Esophagus squamous epithelium (tissue), 5 donors: ENCODE results near the gene REEP1. TPM values are rescaled to one million over a fixed set of nuclear protein-coding genes. Genes with fewer than 3 reads are reported as not detected.

Experiments used
- DNase-seq: peaks from one replicate; lab custom pipeline; 2025; lab: John Stamatoyannopoulos, UW
- H3K27ac ChIP-seq, 4 donors: fragments of 200-600 bp; sonication (generic); one replicate each; pipeline ENCODE4 v1.5.1; 2016 to 2019; ENCODE audit warnings: mild to moderate bottlenecking in 1 of 4
- H3K27me3 ChIP-seq, 4 donors: fragments of 200-600 bp; sonication (generic); 1 replicate in 3 of 4; 2 replicates in 1 of 4; pipeline versions ENCODE4 v1.5.1 to v1.6.0; 2017 to 2021; ENCODE audit warnings: antibody characterized with exemption in 1 of 4
- H3K36me3 ChIP-seq, 3 donors: fragments of 200-600 bp; sonication (generic); one replicate each; pipeline ENCODE4 v1.5.1; 2016 to 2019
- H3K4me1 ChIP-seq, 3 donors: fragments of 200-600 bp; sonication (generic); one replicate each; pipeline ENCODE4 v1.5.1; 2017 to 2019
- H3K4me3 ChIP-seq, 4 donors: fragments of 200-600 bp; sonication (generic); 1 replicate in 3 of 4; 2 replicates in 1 of 4; pipeline ENCODE4 v1.5.1; 2016 to 2019; ENCODE audit warnings: mild to moderate bottlenecking in 2 of 4, moderate library complexity in 1 of 4
- H3K9me3 ChIP-seq, 3 donors: fragments of 200-600 bp; sonication (generic); one replicate each; pipeline ENCODE4 v1.5.1; 2016 to 2019
- CTCF ChIP-seq, 6 experiments: fragments of 450-650 bp in 4 of 6; fragments of 200-600 bp in 2 of 6; sonication (generic) in 2 of 6; IDR thresholded peaks; one replicate each; pipeline ENCODE4 v1.5.1; 2016 to 2019; ENCODE audit warnings: antibody characterized with exemption in 6 of 6, mild to moderate bottlenecking in 4 of 6, moderate library complexity in 4 of 6
- POLR2A ChIP-seq, 4 donors: fragments of 450-650 bp; IDR thresholded peaks; one replicate each; pipeline ENCODE4 v1.6.1; 2017; ENCODE audit warnings: antibody characterized with exemption in 4 of 4, mild to moderate bottlenecking in 4 of 4, moderate library complexity in 3 of 4
- WGBS, 2 donors: methylation state at CpG; one replicate each; pipeline ENCODE4 v1.1.5; 2018; 5-methylcytosine and 5-hydroxymethylcytosine counted together
- intact Hi-C: fragments of 100-400 bp; cut with DNase I; formaldehyde crosslinking; loops from one replicate; pipeline ENCODE4 v1.15.0; 2022
- total RNA-seq, 4 donors: library from RNA; depleted of rRNA; stranded (reverse); fragments of >200 nt; gene quantifications; one replicate each; pipeline ENCODE4 v1.1.0, GENCODE V29; 2016
- donor health status: DM: yes; HTN: yes; CAD: no.

REEP1 gene
- total RNA-seq, 4 donors from 2014 or later = 0.83 to 10.3 (median 2.0) TPM

GRCh38 chr2:86225581-86225980, 111.8 kb downstream of the REEP1 start:
- H3K4me3 ChIP-seq = peak overlapping the region in 1 of 4 donors; percentile 23
- H3K27me3 ChIP-seq = no peaks in the 10 kb centered on the region
- intact Hi-C loops = no loop called here
- H3K9me3 ChIP-seq = no peaks in the 10 kb centered on the region
- peak overlapping the region; percentile 62 to 88 (median 88) for H3K27ac ChIP-seq
- DNase-seq = no peak
- H3K4me1 ChIP-seq = peaks cover 8 to 71% (median 36%) of the 10 kb centered on the region in 3 donors
- peak in 1 of 6 experiments; percentile 13 for TF ChIP-seq CTCF (IDR thresholded peaks at IDR 0.05)
- peak in 1 of 4 donors; percentile 28 for TF ChIP-seq POLR2A (IDR thresholded peaks at IDR 0.05)
- 8% methylated on average over 6 of the region's 6 CpGs; no CpG with 5 or more reads in 1 of the 2 donors for WGBS, 2 donors
- H3K36me3 ChIP-seq = no peaks in the 10 kb centered on the region

- Histone ChIP-seq H3K4me1 (peaks cover 8 to 72% (median 36%) of the 10 kb centered on the region in 3 donors), H3K27ac (peak overlapping the region; percentile 62 to 88 (median 88)), H3K4me3 (peak overlapping the region in 1 of 4 donors; percentile 23), H3K9me3 (no peaks in the 10 kb centered on the region), H3K27me3 (no peaks in the 10 kb centered on the region), H3K36me3 (no peaks in the 10 kb centered on the region)
- 64 to 85% methylated on average over 7 to 9 of the region's 9 CpGs for WGBS, 2 donors
- no peak for DNase-seq
- no peak for TF ChIP-seq POLR2A (IDR thresholded peaks at IDR 0.05)
- TF ChIP-seq CTCF (IDR thresholded peaks at IDR 0.05) = no peak
- intact Hi-C loops = loop anchor here (5.0 kb wide), 1 partner anchor 143 kb away; no protein-coding TSS in a partner anchor
These were observed 112.6 kb downstream of the REEP1 start for GRCh38 chr2:86224645-86225355.

GRCh38 chr2:86223927-86224560, 113.4 kb downstream of the REEP1 start:
- TF ChIP-seq POLR2A (IDR thresholded peaks at IDR 0.05) (no peak), CTCF (IDR thresholded peaks at IDR 0.05) (no peak)
- intact Hi-C loops = loop anchor here (5.0 kb wide), 1 partner anchor 143 kb away; no protein-coding TSS in a partner anchor
- H3K4me1 ChIP-seq = peaks cover 8 to 70% (median 36%) of the 10 kb centered on the region in 3 donors
- no peak for DNase-seq
- H3K27me3 ChIP-seq = no peaks in the 10 kb centered on the region
- no peaks in the 10 kb centered on the region for H3K36me3 ChIP-seq
- WGBS, 2 donors = 78 to 80% methylated on average over 1 of the region's 2 CpGs
- H3K27ac ChIP-seq = peak overlapping the region; percentile 62 to 88 (median 88)
- H3K9me3 ChIP-seq = no peaks in the 10 kb centered on the region
- no peak overlapping the region for H3K4me3 ChIP-seq

- Histone ChIP-seq H3K9me3 (no peaks in the 10 kb centered on the region), H3K27me3 (no peaks in the 10 kb centered on the region), H3K4me1 (peaks cover 8 to 63% (median 36%) of the 10 kb centered on the region in 3 donors), H3K4me3 (no peak overlapping the region), H3K27ac (peak overlapping the region; percentile 4 to 88 (median 85)), H3K36me3 (no peaks in the 10 kb centered on the region)
- WGBS, 2 donors = 47 to 59% methylated on average over 5 to 6 of the region's 8 CpGs
- DNase-seq = no peak
- intact Hi-C loops = loop anchor here (5.0 kb wide), 1 partner anchor 144 kb away; no protein-coding TSS in a partner anchor
- TF ChIP-seq CTCF (IDR thresholded peaks at IDR 0.05) (no peak), POLR2A (IDR thresholded peaks at IDR 0.05) (no peak)
These were observed 114.1 kb downstream of the REEP1 start for GRCh38 chr2:86223140-86223926.
